Mucosa of descending colon (tissue), 3 donors: ENCODE measurements around the gene CCDC146. TPM values are rescaled to one million over a fixed set of nuclear protein-coding genes. Genes with fewer than 3 reads are reported as not detected.
A peak's percentile ranks its signal among the peaks of the same experiment; 100 is the strongest.

Source experiments
- ATAC-seq: fragments of 200-7000 bp; cut with Tn5 transposase; one replicate; pipeline ENCODE4 v1.9.1; 2020; ENCODE audit warnings: mild to moderate bottlenecking, moderate library complexity
- DNase-seq, 3 donors: peaks; one replicate each; pipeline ENCODE4 v3.0.0-alpha.2; 2020
- H3K36me3 ChIP-seq: fragments of 200-600 bp; one replicate; pipeline ENCODE4 v1.8.0; 2021; ENCODE audit warnings: low read depth, mild to moderate bottlenecking
- H3K4me1 ChIP-seq: fragments of 200-600 bp; one replicate; pipeline ENCODE4 v1.8.0; 2021; ENCODE audit warnings: low read depth, mild to moderate bottlenecking
- H3K4me3 ChIP-seq: fragments of 200-600 bp; one replicate; pipeline ENCODE4 v1.8.0; 2021; ENCODE audit warnings: mild to moderate bottlenecking
- H3K9me3 ChIP-seq: fragments of 200-600 bp; one replicate; pipeline ENCODE4 v1.8.0; 2021; ENCODE audit warnings: mild to moderate bottlenecking
- CTCF ChIP-seq: fragments of 200-600 bp; IDR thresholded peaks from one replicate; pipeline ENCODE4 v1.8.0; 2022; ENCODE audit warnings: antibody characterized with exemption, mild to moderate bottlenecking
- intact Hi-C, 2 donors: fragments of 100-400 bp; cut with DNase I in 1 of 2; cut with micrococcal nuclease in 1 of 2; formaldehyde crosslinking; loops; one replicate each; pipeline versions ENCODE4 v1.11.0 to v1.11.1; 2022; cut with DNase I, micrococcal nuclease
- total RNA-seq, 3 donors: library from RNA; stranded (reverse); fragmentation: NEBNext Ultra II Directional in 2 of 3; extraction: Animal tissue kit (Norgen Biotek cat#: 25700) in 2 of 3; gene quantifications; one replicate each; pipeline versions ENCODE4 v1.2.1 to v1.2.4, GENCODE V29; 2021 to 2023
- donor health status: DM: no; HTN: no; CAD: no; lungs with moderate emphysema.
- donor health status: DM: no; HTN: no; CAD: no.
- donor health status: DM: no; HTN: yes; CAD: no.

CCDC146 gene
- total RNA-seq, 3 donors from 2014 or later = 7.5 to 20.5 (median 13.3) TPM

GRCh38 chr7:77181734-77182133 is 59.3 kb downstream of the CCDC146 start:
- intact Hi-C loops = no loop called here
- no peaks in the 10 kb centered on the region for H3K36me3 ChIP-seq
- no peaks in the 10 kb centered on the region for H3K9me3 ChIP-seq
- peak; percentile 57 for ATAC-seq
- no peak for DNase-seq
- no peak for TF ChIP-seq CTCF
- H3K4me3 ChIP-seq = no peak overlapping the region
- peaks cover 3% of the 10 kb centered on the region for H3K4me1 ChIP-seq

GRCh38 chr7:77182261-77182660 is 59.8 kb downstream of the CCDC146 start:
- Histone ChIP-seq H3K4me3 (no peak overlapping the region), H3K36me3 (no peaks in the 10 kb centered on the region), H3K4me1 (peaks cover 3% of the 10 kb centered on the region), H3K9me3 (no peaks in the 10 kb centered on the region)
- ATAC-seq (peak; percentile 63), DNase-seq (peak in 2 of 3 donors; percentile 33 to 47)
- TF ChIP-seq CTCF = no peak
- intact Hi-C loops = no loop called here

GRCh38 chr7:77184463-77184862 is 62.0 kb downstream of the CCDC146 start:
- Histone ChIP-seq H3K9me3 (no peaks in the 10 kb centered on the region), H3K4me3 (no peak overlapping the region), H3K36me3 (no peaks in the 10 kb centered on the region), H3K4me1 (peaks cover 3% of the 10 kb centered on the region)
- DNase-seq (no peak), ATAC-seq (no peak)
- no peak for TF ChIP-seq CTCF
- intact Hi-C loops = no loop called here

- intact Hi-C loops = no loop called here
- Histone ChIP-seq H3K4me3 (no peak overlapping the region), H3K36me3 (no peaks in the 10 kb centered on the region), H3K9me3 (no peaks in the 10 kb centered on the region), H3K4me1 (peaks cover 3% of the 10 kb centered on the region)
- TF ChIP-seq CTCF = no peak
- DNase-seq (no peak), ATAC-seq (no peak)
These were observed 62.6 kb downstream of the CCDC146 start for GRCh38 chr7:77184990-77185389.

GRCh38 chr7:77185866-77186265 is 63.5 kb downstream of the CCDC146 start:
- ATAC-seq = no peak
- no peak overlapping the region for H3K4me3 ChIP-seq
- no peaks in the 10 kb centered on the region for H3K9me3 ChIP-seq
- DNase-seq = no peak
- intact Hi-C loops = no loop called here
- TF ChIP-seq CTCF = no peak
- no peaks in the 10 kb centered on the region for H3K36me3 ChIP-seq
- H3K4me1 ChIP-seq = peaks cover 3% of the 10 kb centered on the region
